Fibroblast of peridontal ligament (primary cell): ENCODE results near the gene ADGRA1.
"Not testable (repeated sequence)": the region's sequence is repeated elsewhere in the genome, so short reads cannot be mapped to it uniquely, and the experiment has no call there.

Source experiments
- DNase-seq: peaks from one replicate; pipeline ENCODE4 v3.0.0-alpha.2; 2010; ENCODE audit errors: extremely low read depth

The ADGRA1 gene

GRCh38 chr10:133162178-133162909 lies 74.6 kb downstream of the ADGRA1 start:
- no peak for DNase-seq

GRCh38 chr10:133162910-133163856 lies 75.5 kb downstream of the ADGRA1 start:
- DNase-seq: no peak

- DNase-seq: no peak
Observed at GRCh38 chr10:133163889-133164815, 76.4 kb downstream of the ADGRA1 start.

- DNase-seq: no peak
Observed at GRCh38 chr10:133164816-133165555, 77.3 kb downstream of the ADGRA1 start.

- DNase-seq: no peak
Observed at GRCh38 chr10:133165556-133166503, 78.1 kb downstream of the ADGRA1 start.

GRCh38 chr10:133166504-133166827 lies 78.7 kb downstream of the ADGRA1 start:
- no peak for DNase-seq

GRCh38 chr10:133166828-133167692 lies 79.3 kb downstream of the ADGRA1 start:
- DNase-seq: no peak

GRCh38 chr10:133167693-133168616 lies 80.2 kb downstream of the ADGRA1 start:
- DNase-seq: no peak

- DNase-seq: no peak
Observed at GRCh38 chr10:133168617-133169031, 80.9 kb downstream of the ADGRA1 start.

- DNase-seq: no peak
Observed at GRCh38 chr10:133169173-133169947, 81.6 kb downstream of the ADGRA1 start.

GRCh38 chr10:133170092-133170491 lies 82.4 kb downstream of the ADGRA1 start:
- no peak for DNase-seq

GRCh38 chr10:133173860-133174640 lies 86.3 kb downstream of the ADGRA1 start:
- no peak for DNase-seq

GRCh38 chr10:133174689-133175263 lies 87.1 kb downstream of the ADGRA1 start:
- DNase-seq: no peak

- DNase-seq: not testable (repeated sequence)
Observed at GRCh38 chr10:133175624-133176023, 87.9 kb downstream of the ADGRA1 start.

GRCh38 chr10:133176546-133176945 lies 88.8 kb downstream of the ADGRA1 start:
- DNase-seq: no peak
